Measurements from ENCODE around the gene CYBC1.

Gene CYBC1

DNA sequence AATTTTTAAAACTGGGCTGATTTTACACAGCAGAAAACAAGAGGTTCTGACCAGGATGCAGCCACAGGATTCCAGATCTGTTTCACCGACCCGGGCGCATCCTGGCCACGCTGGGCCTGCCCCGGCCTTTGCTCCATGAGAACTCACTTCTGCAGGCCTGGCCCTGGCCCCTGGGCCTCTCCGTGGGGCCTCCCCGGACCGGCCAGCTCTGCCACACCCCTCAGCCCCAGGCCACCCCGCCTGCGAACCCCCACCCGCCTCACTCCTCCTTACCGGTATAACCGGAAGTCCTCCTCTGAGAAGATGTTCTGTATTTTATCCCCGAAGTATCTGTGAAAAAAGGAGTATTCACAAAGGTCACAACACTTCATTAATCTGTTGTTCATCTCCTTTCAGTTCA lies 45.5 kb downstream of the CYBC1 start:
- no peak for DNase-seq

DNA sequence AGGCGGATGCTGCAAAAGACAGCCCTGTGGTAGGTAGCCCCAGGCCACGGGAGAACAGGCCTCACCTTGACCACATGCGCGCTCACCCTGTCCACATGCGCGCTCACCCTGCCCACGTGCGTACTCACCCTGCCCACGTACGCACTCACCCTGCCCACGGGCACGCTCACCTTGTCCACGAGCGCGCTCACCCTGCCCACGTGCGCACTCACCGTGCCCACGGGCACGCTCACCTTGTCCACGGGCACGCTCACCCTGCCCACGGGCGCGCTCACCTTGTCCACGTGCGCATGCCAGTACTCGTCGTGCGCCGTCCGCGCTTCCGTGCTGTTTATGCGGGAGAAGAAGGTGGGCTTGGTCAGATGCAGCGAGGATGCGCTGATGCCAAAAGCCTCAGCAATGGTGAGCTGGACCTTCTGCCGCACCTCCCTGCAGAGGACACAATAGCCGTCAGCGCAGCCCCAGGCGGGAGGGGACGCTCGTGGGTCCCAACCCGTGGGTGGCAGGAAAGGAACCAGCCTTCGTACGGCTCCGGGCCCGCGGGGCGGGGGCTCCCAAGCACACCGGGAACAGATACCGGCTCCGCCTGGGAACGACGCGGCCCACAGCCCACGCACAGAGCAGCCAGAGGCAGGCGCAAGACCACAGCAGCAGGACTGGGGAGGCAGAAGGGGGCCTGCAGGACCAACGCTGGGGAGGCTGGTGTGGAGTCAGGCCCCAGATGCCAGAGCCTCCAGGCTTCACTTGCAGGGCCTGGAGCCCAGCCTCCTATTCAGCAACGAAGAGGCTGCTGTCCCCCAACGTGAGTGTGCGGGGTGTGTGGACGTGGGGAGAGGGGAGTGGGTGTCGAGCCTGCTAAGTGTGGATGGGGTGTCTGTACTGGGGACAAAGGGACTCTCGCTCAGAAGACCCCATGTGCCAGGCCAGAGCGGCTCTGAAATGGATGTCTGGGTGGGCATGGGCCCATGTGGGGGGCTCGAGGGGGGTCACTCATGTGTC lies 46.6 kb downstream of the CYBC1 start:
- DNase-seq = no peak

GRCh38 chr17:82402865-82403264 lies 47.7 kb downstream of the CYBC1 start:
- DNase-seq = no peak

- DNase-seq = no peak
Observed at GRCh38 chr17:82400830-82401229, 49.7 kb downstream of the CYBC1 start.

DNA sequence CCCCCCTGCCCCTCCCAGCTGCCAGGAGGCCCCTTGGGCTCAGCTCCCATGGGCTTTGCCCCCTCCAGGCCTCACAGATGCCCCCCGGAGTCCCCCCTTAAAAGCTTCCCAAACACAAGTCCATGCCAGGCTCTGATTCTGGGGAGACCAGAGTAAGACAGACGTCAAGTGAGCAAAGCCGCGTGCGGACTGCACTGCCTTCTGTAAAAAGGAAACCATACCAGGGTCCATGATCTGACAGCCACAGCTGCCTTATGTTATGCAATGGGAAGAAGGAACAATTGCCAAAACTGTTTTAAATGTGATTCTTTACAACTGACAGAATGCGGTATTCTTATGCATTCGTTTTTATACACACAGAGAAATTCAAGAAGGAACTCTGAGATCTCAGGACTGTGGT lies 50.3 kb downstream of the CYBC1 start:
- no peak for DNase-seq

- DNase-seq = peak; percentile 50
Observed at GRCh38 chr17:82399601-82400101, 50.9 kb downstream of the CYBC1 start.

GRCh38 chr17:82399041-82399441 lies 51.5 kb downstream of the CYBC1 start:
- DNase-seq = no peak

- no peak for DNase-seq
Observed at GRCh38 chr17:82397449-82398335, 52.9 kb downstream of the CYBC1 start.

DNA sequence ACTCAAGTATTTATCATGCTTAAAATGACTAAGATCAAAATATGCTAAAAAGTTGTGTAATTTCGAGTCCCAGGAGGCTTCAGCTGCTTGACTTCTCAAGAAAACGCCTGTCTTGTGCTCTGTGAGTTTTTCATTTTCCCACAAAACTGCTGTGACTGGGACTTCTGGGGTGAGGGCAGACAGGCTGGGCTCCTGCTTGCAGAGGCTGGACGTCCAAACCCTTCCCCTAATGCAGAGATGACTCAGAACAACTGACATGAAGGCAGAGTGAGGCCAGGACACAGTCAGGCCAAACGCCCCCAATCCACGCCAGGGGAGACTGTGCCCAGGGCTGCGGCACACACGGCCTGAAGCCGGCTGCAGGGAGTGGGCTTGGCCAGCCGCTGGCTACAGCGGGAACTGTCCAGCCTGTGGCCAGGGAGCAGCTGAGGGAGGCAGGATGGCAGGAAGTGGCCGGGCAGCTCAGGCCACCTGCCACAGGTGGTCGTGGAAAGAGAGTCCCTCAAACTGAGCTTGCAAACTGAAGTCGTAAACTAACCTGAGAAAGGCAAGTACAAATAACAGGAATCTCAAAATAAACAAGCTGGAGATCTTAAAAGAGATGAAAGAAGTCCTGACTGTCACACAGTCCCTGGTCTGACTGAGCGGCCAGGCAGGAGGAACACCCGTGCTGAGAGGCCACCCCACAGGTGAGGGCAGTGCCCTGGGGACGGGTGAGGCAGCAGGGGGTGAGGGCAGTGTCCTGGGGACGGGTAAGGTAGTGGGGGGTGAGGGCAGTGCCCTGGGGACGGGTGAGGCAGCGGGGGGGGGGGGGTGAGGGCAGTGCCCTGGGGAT lies 53.7 kb downstream of the CYBC1 start:
- no peak for DNase-seq

- DNase-seq = no peak
Observed at GRCh38 chr17:82394278-82394677, 56.3 kb downstream of the CYBC1 start.

- no peak for DNase-seq
Observed at GRCh38 chr17:82392941-82393340, 57.6 kb downstream of the CYBC1 start.
